Ovary (tissue), 9 donors: ENCODE results near the gene SIRT4. TPM values are rescaled to one million over a fixed set of nuclear protein-coding genes. Genes with fewer than 3 reads are reported as not detected.
"Not testable (repeated sequence)": the region's sequence is repeated elsewhere in the genome, so short reads cannot be mapped to it uniquely, and the experiment has no call there.

ENCODE experiments used
- DNase-seq, 5 donors: peaks; one replicate each; pipeline ENCODE4 v3.0.0-alpha.2; 2019 to 2020
- H3K27ac ChIP-seq, 2 donors: fragments of 200-600 bp; one replicate each; pipeline versions ENCODE4 v1.5.1 to v1.8.0; 2019 to 2022
- H3K27me3 ChIP-seq: fragments of 200-600 bp; one replicate; pipeline ENCODE4 v1.8.0; 2022
- H3K36me3 ChIP-seq: fragments of 200-600 bp; sonication (generic); one replicate; pipeline ENCODE4 v1.5.1; 2019
- H3K4me1 ChIP-seq: one replicate; pipeline ENCODE4 v1.8.1; 2013; ENCODE audit warnings: mild to moderate bottlenecking, moderate library complexity; ENCODE audit not compliant: insufficient read depth
- H3K4me3 ChIP-seq: fragments of 200-600 bp; sonication (generic); one replicate; pipeline ENCODE4 v1.5.1; 2017
- H3K9me3 ChIP-seq, 2 donors: fragments of 200-600 bp in 1 of 2; sonication (generic) in 1 of 2; one replicate each; pipeline versions ENCODE4 v1.5.1 to v1.8.1; 2013 to 2019; ENCODE audit warnings: mild to moderate bottlenecking in 1 of 2, moderate library complexity in 1 of 2
- EP300 ChIP-seq: sonication (generic); formaldehyde crosslinking; IDR thresholded peaks from one replicate; pipeline ENCODE4 v1.6.1; 2017; ENCODE audit warnings: antibody characterized with exemption
- POLR2A ChIP-seq: fragments of 450-650 bp; IDR thresholded peaks from one replicate; pipeline ENCODE4 v1.6.1; 2017; ENCODE audit warnings: antibody characterized with exemption, mild to moderate bottlenecking, moderate library complexity
- WGBS, 3 donors: extraction: QIAGEN DNeasy Blood & Tissue Kit in 1 of 3; methylation state at CpG; one replicate each; pipeline versions ENCODE4 v1.1.5 to v1.1.7; 2013 to 2017; 5-methylcytosine and 5-hydroxymethylcytosine counted together
- intact Hi-C, 4 donors: fragments of 100-400 bp; cut with DNase I; formaldehyde crosslinking; loops; one replicate each; pipeline versions ENCODE4 v1.11.0 to v1.15.1; 2022 to 2023
- polyA plus RNA-seq, 2 donors: library from polyadenylated mRNA; stranded (reverse); fragments of 200-250 nt in 1 of 2; fragments of 350-450 nt in 1 of 2; fragmentation: Illumina TruSeq in 1 of 2; extraction: RNeasy Lipid Tissue Mini Kit (QIAGEN cat#74804) in 1 of 2; gene quantifications; one replicate each; pipeline ENCODE4 v1.2.3, GENCODE V29; 2013 to 2014
- total RNA-seq, 7 donors: library from RNA; depleted of rRNA in 2 of 7; stranded (reverse); fragments of >200 nt in 2 of 7; fragmentation: NEBNext Ultra II Directional in 3 of 7; extraction: Animal tissue kit (Norgen Biotek cat#: 25700) in 3 of 7; gene quantifications; one replicate each; pipeline versions ENCODE4 v1.1.0 to v1.2.4, GENCODE V29; 2016 to 2023
- TF ChIP-seq, protein P1 (sequence below), 3 donors: fragments of 450-650 bp in 2 of 3; fragments of 200-600 bp in 1 of 3; IDR thresholded peaks; one replicate each; pipeline versions ENCODE4 v1.5.1 to v1.8.0; 2016 to 2022; ENCODE audit warnings: antibody characterized with exemption in 3 of 3, mild to moderate bottlenecking in 1 of 3
- donor health status: DM: no; HTN: no; CAD: no; lungs with moderate emphysema.
- donor health status: DM: no; HTN: no; CAD: no.
- donor health status: Bipolar disorder and iron deficiency.
- donor health status: DM: yes; HTN: yes; CAD: no.
- donor health status: DM: no; HTN: no; CAD: no.
- donor health status: DM: yes; HTN: yes; CAD: no.

SIRT4 gene
- total and polyA plus RNA-seq, 9 donors = 0.87 to 4.6 (median 1.4) TPM

DNA sequence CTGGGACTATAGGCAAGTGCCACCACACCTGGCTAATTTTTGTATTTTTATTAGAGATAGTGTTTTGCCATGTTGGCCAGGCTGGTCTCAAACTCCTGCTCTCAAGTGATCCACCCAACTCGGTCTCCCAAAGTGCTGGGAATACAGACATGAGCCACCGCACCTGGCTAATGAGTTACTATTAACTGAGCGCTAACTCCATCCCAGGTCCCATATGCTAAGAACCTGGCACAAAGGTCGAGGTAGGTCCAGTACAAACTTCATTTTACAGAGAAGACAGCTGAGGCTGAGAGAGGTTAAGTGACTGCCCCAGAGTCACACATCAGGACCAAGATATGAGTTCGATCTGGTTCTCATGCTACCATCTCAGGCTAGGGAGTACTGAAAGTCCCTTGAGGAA lies 29.9 kb downstream of the SIRT4 start:
- intact Hi-C loops = no loop called here
- no peaks in the 10 kb centered on the region for H3K36me3 ChIP-seq
- H3K4me3 ChIP-seq = no peak overlapping the region
- WGBS, 3 donors = 83 to 87% (median 85%) methylated on average over 5 of the region's 5 CpGs
- H3K9me3 ChIP-seq = no peaks in the 10 kb centered on the region
- no peak overlapping the region for H3K27ac ChIP-seq
- H3K27me3 ChIP-seq = no peaks in the 10 kb centered on the region
- TF ChIP-seq EP300 (no peak), POLR2A (no peak)
- TF ChIP-seq, protein P1, sequence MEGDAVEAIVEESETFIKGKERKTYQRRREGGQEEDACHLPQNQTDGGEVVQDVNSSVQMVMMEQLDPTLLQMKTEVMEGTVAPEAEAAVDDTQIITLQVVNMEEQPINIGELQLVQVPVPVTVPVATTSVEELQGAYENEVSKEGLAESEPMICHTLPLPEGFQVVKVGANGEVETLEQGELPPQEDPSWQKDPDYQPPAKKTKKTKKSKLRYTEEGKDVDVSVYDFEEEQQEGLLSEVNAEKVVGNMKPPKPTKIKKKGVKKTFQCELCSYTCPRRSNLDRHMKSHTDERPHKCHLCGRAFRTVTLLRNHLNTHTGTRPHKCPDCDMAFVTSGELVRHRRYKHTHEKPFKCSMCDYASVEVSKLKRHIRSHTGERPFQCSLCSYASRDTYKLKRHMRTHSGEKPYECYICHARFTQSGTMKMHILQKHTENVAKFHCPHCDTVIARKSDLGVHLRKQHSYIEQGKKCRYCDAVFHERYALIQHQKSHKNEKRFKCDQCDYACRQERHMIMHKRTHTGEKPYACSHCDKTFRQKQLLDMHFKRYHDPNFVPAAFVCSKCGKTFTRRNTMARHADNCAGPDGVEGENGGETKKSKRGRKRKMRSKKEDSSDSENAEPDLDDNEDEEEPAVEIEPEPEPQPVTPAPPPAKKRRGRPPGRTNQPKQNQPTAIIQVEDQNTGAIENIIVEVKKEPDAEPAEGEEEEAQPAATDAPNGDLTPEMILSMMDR (IDR thresholded peaks at IDR 0.05) = no peak
- DNase-seq = no peak
- H3K4me1 ChIP-seq = peaks cover 8% of the 10 kb centered on the region

DNA sequence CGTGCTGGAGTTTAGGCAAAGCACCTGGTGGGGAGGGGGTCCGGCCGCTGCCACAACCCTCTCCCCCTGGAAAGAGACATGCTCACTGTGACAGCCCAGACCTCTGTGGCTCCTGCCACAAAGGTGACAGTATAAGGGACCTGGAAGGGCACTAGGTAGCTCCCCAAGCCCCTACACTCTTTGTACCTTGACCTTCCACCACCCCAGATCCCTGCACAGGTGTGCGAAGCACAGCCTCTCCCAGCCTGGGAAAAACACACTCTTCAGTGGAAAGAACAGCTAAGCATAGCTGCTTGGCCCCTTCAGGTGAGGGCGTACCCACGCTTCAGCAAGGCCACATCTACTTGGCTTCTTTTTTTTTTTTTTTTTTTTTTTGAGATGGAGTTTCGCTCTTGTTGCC lies 30.4 kb downstream of the SIRT4 start:
- intact Hi-C loops = no loop called here

DNA sequence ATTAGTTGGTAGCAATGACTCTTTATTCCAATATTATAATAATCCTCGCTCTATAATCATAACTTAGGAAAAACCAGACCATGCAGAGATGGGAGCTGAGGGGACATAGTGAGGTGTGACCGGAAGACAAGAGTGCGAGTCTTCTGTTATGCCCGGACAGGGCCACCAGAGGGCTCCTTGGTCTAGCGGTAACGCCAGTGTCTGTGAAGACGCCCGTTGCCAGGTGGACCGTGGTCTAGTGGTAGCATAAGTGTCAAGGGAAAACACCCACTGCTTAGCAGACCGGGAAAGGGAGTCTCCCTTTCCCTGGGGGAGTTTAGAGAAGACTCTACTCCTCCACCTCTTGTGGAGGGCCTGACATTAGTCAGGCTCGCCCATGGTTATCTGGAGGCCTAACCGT lies 33.3 kb downstream of the SIRT4 start:
- H3K27ac ChIP-seq, H3K4me3 ChIP-seq, H3K27me3 ChIP-seq, intact Hi-C loops, H3K4me1 ChIP-seq, H3K9me3 ChIP-seq, H3K36me3 ChIP-seq: not testable (repeated sequence)
- 15 to 19% (median 17%) methylated on average over 12 of the region's 12 CpGs for WGBS, 3 donors
- peak in 4 of 5 donors; percentile 51 to 56 (median 54) for DNase-seq
- TF ChIP-seq, protein P1 (IDR thresholded peaks at IDR 0.05) = peak in 1 of 3 donors; percentile 9

More for the DNA sequence above, 30.4 kb downstream of the SIRT4 start:
- Histone ChIP-seq H3K4me3 (no peak overlapping the region), H3K4me1 (peaks cover 5% of the 10 kb centered on the region), H3K36me3 (no peaks in the 10 kb centered on the region), H3K9me3 (no peaks in the 10 kb centered on the region), H3K27ac (no peak overlapping the region), H3K27me3 (no peaks in the 10 kb centered on the region)
- TF ChIP-seq, protein P1 (IDR thresholded peaks at IDR 0.05) = no peak
- no peak for TF ChIP-seq POLR2A
- no peak for TF ChIP-seq EP300
- 86 to 88% (median 86%) methylated on average over 7 of the region's 7 CpGs for WGBS, 3 donors
- DNase-seq = no peak

DNA sequence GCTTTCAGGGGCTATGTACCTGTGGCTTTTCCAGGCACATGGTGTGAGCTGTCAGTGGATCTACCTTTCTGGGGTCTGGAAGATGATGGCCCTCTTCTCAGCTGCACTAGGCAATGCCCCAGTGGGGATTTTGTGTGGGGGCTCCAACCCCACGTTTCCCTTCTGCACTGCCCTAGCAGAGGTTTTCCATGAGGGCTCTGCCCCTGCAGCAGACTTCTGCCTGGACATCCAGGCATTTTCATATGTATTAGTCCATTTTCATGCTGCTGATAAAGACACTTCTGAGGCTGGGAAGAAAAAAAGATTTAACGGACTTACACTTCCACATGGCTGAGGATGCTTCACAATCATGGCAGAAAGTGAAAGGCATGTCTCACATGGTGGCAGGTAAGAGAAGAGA lies 34.3 kb downstream of the SIRT4 start:
- H3K9me3 ChIP-seq, H3K4me3 ChIP-seq, H3K27ac ChIP-seq, intact Hi-C loops, H3K36me3 ChIP-seq, H3K4me1 ChIP-seq, H3K27me3 ChIP-seq, DNase-seq: not testable (repeated sequence)
- WGBS, 3 donors = 88 to 95% (median 91%) methylated on average over 2 of the region's 2 CpGs

DNA sequence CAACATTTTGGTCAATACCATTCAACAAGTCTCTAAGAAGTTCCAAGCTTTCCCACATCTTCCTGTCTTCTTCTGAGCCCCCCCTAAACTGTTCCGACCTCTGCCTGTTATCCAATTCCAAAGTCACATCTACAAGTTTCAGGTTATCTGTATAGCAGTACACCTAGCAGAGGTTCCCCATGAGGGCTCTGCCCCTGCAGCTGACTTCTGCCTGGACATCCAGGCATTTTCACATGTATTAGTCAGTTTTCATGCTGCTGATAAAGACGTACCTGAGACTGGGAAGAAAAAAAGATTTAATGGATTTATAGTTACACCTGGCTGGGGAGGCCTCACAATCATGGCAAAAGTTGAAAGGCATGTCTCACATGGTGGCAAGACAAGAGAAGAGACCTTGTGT lies 35.6 kb downstream of the SIRT4 start:
- Histone ChIP-seq H3K27ac (no peak overlapping the region), H3K9me3 (no peaks in the 10 kb centered on the region), H3K4me3 (no peak overlapping the region), H3K4me1 (peaks cover 8% of the 10 kb centered on the region), H3K27me3 (no peaks in the 10 kb centered on the region), H3K36me3 (no peaks in the 10 kb centered on the region)
- 84 to 90% (median 89%) methylated on average over 2 of the region's 2 CpGs for WGBS, 3 donors
- DNase-seq = no peak
- intact Hi-C loops = no loop called here
- TF ChIP-seq EP300 (no peak), POLR2A (no peak)
- TF ChIP-seq, protein P1 (IDR thresholded peaks at IDR 0.05) = no peak
